ENCODE data around the gene CABLES2. TPM values are rescaled to one million over a fixed set of nuclear protein-coding genes. Genes with fewer than 3 reads are reported as not detected.
"Not testable (repeated sequence)": the region's sequence is repeated elsewhere in the genome, so short reads cannot be mapped to it uniquely, and the experiment has no call there.

CABLES2 gene
- total RNA-seq, 1 donor from 2014 or later = 22.0 TPM

DNA sequence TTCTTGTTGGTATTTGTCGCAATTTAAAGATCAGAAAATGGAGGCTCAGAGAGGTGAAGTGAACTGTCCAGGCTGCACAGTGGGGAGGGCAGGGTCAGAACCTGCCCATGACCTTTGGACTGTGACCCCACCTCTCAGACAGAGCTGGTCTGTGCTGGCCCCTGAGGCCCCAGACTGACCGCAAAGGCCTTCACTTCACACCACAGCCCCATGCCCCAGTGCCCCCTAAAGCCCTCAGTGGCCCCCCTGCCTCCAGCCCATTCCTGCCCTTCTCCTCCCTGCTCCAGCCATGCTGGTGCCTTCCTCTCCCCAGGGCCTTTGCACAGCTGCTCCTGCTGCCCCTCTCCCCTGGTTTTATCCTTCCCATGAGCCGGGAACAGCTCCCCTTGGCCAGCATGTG lies 29.6 kb upstream of the CABLES2 start:
- intact Hi-C loops (cut with micrococcal nuclease) = no loop called here

- intact Hi-C loops (cut with micrococcal nuclease) = no loop called here
Measured at GRCh38 chr20:62433658-62434497, 26.8 kb upstream of the CABLES2 start.

GRCh38 chr20:62430866-62431447 lies 23.9 kb upstream of the CABLES2 start:
- intact Hi-C loops (cut with micrococcal nuclease) = no loop called here

DNA sequence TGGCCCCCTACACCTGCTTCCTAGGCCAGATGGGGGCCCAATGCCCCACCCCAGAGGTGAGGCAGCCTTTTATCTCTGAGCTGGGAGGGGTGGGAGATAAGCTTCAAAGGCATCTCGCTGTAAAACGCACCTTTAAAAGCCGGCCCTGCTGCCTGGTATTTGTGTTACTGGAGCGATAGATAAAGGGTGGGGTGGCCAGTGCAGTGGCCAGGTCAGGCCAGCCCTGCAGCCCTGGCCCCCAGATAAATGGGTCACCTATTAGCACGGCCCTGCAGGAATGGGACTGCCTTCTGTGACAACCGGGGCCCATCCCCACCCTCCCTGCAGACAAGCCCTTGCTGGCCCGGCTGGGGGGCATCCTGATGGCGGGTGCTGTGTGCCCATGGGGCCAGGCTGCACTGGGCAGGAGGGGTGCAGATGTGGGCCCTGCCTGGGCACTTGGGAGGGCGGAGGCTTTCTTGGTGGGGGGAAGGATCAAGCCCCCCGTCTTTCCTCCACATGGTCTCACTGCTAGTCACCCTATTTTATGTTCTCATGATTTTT lies 23.3 kb upstream of the CABLES2 start:
- intact Hi-C loops (cut with micrococcal nuclease) = no loop called here

GRCh38 chr20:62429455-62430310 lies 22.6 kb upstream of the CABLES2 start:
- intact Hi-C loops (cut with micrococcal nuclease) = no loop called here

GRCh38 chr20:62428396-62429295 lies 21.6 kb upstream of the CABLES2 start:
- intact Hi-C loops (cut with micrococcal nuclease) = no loop called here

DNA sequence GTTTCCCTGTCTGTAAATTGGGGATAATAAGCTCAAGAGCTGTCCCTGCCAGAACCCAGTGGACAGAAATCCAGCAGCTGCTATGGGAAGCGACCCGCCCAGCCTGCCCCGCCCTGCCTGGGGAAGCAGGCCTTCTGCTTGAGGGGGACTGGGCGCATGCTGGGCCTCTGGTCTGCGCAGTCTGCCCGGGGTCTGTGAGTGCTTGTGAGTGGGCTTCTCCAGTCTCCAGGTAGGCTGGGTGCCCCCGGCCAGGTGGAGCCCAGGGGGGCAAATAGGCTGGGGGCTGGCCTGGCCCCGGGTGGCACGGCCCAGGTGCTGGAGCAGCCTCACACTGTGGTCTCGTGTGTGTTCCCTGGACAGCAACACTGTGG lies 20.9 kb upstream of the CABLES2 start:
- intact Hi-C loops (cut with micrococcal nuclease) = no loop called here

GRCh38 chr20:62427172-62428001 lies 20.3 kb upstream of the CABLES2 start, which contains the start of gene RBBP8NL:
TSS of gene RBBP8NL (minus strand) at chr20:62427539. CDS start at chr20:62419647, 7,892 bp downstream.
- intact Hi-C loops (cut with micrococcal nuclease) = no loop called here

DNA sequence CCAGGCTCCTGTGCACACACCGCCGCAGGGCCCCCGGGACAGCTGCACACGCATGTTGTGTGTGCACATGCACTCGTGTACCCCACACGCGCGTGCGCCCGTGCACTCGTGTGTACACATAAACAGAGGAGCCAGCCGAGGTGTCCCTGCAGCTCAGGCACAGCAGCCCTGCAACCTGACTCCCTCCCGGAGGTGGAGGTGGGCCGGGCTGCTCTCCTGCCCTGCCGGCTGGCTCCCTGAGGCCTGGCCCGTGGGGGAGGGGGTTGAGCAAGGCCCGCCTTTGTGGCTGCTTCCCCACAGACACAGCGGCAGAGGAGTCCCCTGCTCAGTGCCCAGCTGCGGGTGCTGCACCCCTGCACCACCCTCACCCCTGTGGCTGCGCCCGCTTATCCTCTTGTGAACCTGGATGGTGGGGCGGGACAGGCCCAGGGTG lies 19.6 kb upstream of the CABLES2 start:
- intact Hi-C loops (cut with micrococcal nuclease) = no loop called here

DNA sequence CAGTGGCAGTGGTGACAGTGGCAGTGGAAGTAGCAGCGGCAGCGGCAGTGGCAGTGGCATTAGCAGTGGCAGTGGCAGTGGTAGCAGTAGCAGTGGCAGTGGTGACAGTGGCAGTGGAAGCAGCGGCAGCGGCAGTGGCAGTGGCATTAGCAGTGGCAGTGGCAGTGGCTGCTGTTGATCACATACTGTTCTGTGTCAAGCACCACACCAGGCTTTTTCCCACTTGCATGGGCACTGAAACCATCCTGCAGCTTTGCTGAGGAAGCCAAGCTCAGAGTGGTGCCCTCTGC lies 18.9 kb upstream of the CABLES2 start:
- intact Hi-C loops (cut with micrococcal nuclease) = not testable (repeated sequence)

DNA sequence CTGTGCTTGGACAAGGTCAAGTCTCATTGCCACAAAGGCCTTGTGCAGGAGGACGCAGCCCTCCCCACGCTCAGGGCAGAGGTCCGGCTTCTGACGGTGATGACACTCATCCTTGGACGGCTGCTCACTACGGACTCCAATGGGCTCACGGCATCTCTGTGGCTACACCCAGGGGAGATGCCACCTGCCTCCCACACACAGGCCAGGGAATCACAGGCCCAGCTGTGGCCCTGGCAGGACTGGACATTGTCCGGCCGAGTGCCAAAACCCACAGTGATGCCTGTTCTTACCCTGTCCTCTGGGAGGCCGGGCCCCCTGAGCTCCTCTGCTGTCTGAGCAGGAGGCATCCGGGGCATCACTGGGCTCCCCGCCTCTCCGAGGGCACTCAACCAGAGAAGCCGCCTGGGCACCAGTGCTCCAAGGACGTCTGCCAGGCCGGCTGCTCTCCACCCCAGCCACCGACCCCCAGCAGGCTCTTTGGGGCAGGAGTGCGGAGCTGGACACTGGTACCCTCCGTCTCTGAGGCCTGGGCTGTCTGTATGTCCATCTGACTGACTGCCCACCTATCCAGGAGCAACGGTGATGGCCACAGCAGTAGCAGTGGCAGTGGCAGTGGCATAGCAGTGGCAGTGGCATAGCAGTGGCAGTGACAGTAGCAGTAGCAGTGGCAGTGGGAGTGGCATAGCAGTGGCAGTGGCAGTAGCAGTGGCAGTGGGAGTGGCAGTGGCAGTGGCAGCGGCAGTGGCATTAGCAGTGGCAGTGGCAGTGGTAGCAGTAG lies 18.4 kb upstream of the CABLES2 start:
- intact Hi-C loops (cut with micrococcal nuclease) = no loop called here

GRCh38 chr20:62424249-62425107 lies 17.4 kb upstream of the CABLES2 start:
- intact Hi-C loops (cut with micrococcal nuclease) = no loop called here

GRCh38 chr20:62423326-62423706 lies 16.2 kb upstream of the CABLES2 start:
- intact Hi-C loops (cut with micrococcal nuclease) = no loop called here

DNA sequence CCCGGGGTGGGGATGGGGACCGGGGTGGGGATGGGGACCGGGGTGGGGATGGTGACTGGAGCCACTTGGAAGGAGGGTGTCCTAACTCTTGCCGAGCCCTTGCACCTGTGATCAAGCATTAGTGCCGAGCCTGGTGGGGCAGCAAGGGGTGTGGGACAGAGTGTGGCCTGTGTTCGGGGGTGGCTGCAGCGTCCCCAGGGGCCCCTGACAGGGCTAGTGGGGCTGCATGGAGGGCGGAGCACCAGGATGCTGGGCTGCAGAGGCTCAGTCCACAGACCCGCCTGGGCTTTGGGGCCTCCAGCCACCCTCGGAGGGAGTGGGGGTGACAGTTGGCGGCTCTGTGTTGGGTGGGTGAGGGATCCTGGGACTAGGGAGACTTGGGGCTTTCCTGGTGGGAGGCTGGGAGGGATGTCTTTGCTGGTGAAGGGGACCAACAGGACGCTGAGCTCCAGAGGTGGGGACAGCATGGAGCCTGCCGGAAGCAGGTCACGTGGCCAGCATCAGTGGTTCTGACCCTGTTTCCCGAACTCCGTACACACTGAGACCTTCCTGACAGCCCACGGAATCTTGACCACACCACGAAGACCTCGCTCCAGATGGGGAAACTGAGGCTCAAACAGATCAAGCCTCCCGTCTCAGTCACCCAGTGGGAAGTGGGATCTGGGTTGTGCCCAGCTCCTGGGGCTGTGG lies 15.7 kb upstream of the CABLES2 start:
- intact Hi-C loops (cut with micrococcal nuclease) = no loop called here

DNA sequence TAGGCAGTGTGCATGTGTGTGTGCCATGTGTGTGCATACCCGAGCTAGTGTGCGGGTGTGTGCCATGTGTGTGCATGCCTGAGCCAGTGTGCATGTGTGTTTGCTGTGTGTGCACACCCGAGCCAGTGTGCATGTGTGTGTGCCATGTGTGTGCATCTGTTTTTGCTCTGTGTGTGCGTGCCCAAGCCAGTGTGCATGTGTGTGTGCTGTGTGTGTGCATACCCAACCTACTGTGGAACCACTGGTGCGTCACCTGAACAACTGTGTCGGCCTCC lies 14.6 kb upstream of the CABLES2 start:
- intact Hi-C loops (cut with micrococcal nuclease) = no loop called here

GRCh38 chr20:62420846-62421715 lies 14.0 kb upstream of the CABLES2 start:
- intact Hi-C loops (cut with micrococcal nuclease) = no loop called here

- intact Hi-C loops (cut with micrococcal nuclease) = no loop called here
Measured at GRCh38 chr20:62419759-62420158, 12.7 kb upstream of the CABLES2 start.
